ENCODE measurements around the gene INPP5K.

The INPP5K gene

GRCh38 chr17:1554751-1555540 is 38.5 kb upstream of the INPP5K start:
- Mint-ChIP-seq H3K36me3 (ENCODE audit: low read depth) (peaks cover 43% of the 10 kb centered on the region), H3K27me3 (no peaks in the 10 kb centered on the region), H3K4me1 (ENCODE audit: low read depth) (peaks cover 10% of the 10 kb centered on the region), H3K27ac (peak overlapping the region; percentile 65), H3K9me3 (no peaks in the 10 kb centered on the region), H3K4me3 (no peak overlapping the region)

- Mint-ChIP-seq H3K36me3 (ENCODE audit: low read depth) (peaks cover 46% of the 10 kb centered on the region), H3K4me3 (no peak overlapping the region), H3K4me1 (ENCODE audit: low read depth) (peaks cover 7% of the 10 kb centered on the region), H3K9me3 (no peaks in the 10 kb centered on the region), H3K27ac (no peak overlapping the region), H3K27me3 (no peaks in the 10 kb centered on the region)
These were observed 37.2 kb upstream of the INPP5K start for GRCh38 chr17:1553354-1554266.

GRCh38 chr17:1552932-1553331 is 36.5 kb upstream of the INPP5K start:
- Mint-ChIP-seq H3K9me3 (no peaks in the 10 kb centered on the region), H3K27me3 (no peaks in the 10 kb centered on the region), H3K36me3 (ENCODE audit: low read depth) (peaks cover 52% of the 10 kb centered on the region), H3K27ac (no peak overlapping the region), H3K4me3 (no peak overlapping the region), H3K4me1 (ENCODE audit: low read depth) (peaks cover 7% of the 10 kb centered on the region)

GRCh38 chr17:1551741-1552140 is 35.3 kb upstream of the INPP5K start:
- Mint-ChIP-seq H3K27ac (no peak overlapping the region), H3K4me1 (ENCODE audit: low read depth) (peaks cover 7% of the 10 kb centered on the region), H3K27me3 (no peaks in the 10 kb centered on the region), H3K36me3 (ENCODE audit: low read depth) (peaks cover 48% of the 10 kb centered on the region), H3K4me3 (no peak overlapping the region), H3K9me3 (no peaks in the 10 kb centered on the region)

GRCh38 chr17:1548032-1548431 is 31.6 kb upstream of the INPP5K start:
- H3K4me3 Mint-ChIP-seq: no peak overlapping the region
- no peaks in the 10 kb centered on the region for H3K9me3 Mint-ChIP-seq
- no peaks in the 10 kb centered on the region for H3K4me1 Mint-ChIP-seq (ENCODE audit: low read depth)
- H3K27me3 Mint-ChIP-seq: no peaks in the 10 kb centered on the region
- no peak overlapping the region for H3K27ac Mint-ChIP-seq
- peaks cover 61% of the 10 kb centered on the region for H3K36me3 Mint-ChIP-seq (ENCODE audit: low read depth)

- Mint-ChIP-seq H3K27ac (no peak overlapping the region), H3K4me1 (ENCODE audit: low read depth) (peaks cover 3% of the 10 kb centered on the region), H3K9me3 (no peaks in the 10 kb centered on the region), H3K36me3 (ENCODE audit: low read depth) (peaks cover 56% of the 10 kb centered on the region), H3K27me3 (no peaks in the 10 kb centered on the region), H3K4me3 (no peak overlapping the region)
These were observed 30.0 kb upstream of the INPP5K start for GRCh38 chr17:1546292-1546922.

- no peaks in the 10 kb centered on the region for H3K27me3 Mint-ChIP-seq
- peaks cover 4% of the 10 kb centered on the region for H3K4me1 Mint-ChIP-seq (ENCODE audit: low read depth)
- peaks cover 54% of the 10 kb centered on the region for H3K36me3 Mint-ChIP-seq (ENCODE audit: low read depth)
- no peak overlapping the region for H3K4me3 Mint-ChIP-seq
- no peaks in the 10 kb centered on the region for H3K9me3 Mint-ChIP-seq
- peak overlapping the region; percentile 27 for H3K27ac Mint-ChIP-seq
These were observed 29.2 kb upstream of the INPP5K start for GRCh38 chr17:1545618-1546017.

GRCh38 chr17:1542316-1542715 is 25.9 kb upstream of the INPP5K start:
- no peaks in the 10 kb centered on the region for H3K9me3 Mint-ChIP-seq
- H3K4me3 Mint-ChIP-seq: no peak overlapping the region
- H3K27ac Mint-ChIP-seq: no peak overlapping the region
- peaks cover 56% of the 10 kb centered on the region for H3K36me3 Mint-ChIP-seq (ENCODE audit: low read depth)
- H3K4me1 Mint-ChIP-seq (ENCODE audit: low read depth): peaks cover 4% of the 10 kb centered on the region
- H3K27me3 Mint-ChIP-seq: no peaks in the 10 kb centered on the region

- H3K27me3 Mint-ChIP-seq: no peaks in the 10 kb centered on the region
- peaks cover 53% of the 10 kb centered on the region for H3K36me3 Mint-ChIP-seq (ENCODE audit: low read depth)
- H3K27ac Mint-ChIP-seq: no peak overlapping the region
- peaks cover 4% of the 10 kb centered on the region for H3K4me1 Mint-ChIP-seq (ENCODE audit: low read depth)
- H3K9me3 Mint-ChIP-seq: no peaks in the 10 kb centered on the region
- no peak overlapping the region for H3K4me3 Mint-ChIP-seq
These were observed 25.0 kb upstream of the INPP5K start for GRCh38 chr17:1541367-1541904.

- Mint-ChIP-seq H3K4me3 (no peak overlapping the region), H3K9me3 (no peaks in the 10 kb centered on the region), H3K36me3 (ENCODE audit: low read depth) (peaks cover 56% of the 10 kb centered on the region), H3K4me1 (ENCODE audit: low read depth) (peaks cover 4% of the 10 kb centered on the region), H3K27ac (no peak overlapping the region), H3K27me3 (no peaks in the 10 kb centered on the region)
These were observed 23.4 kb upstream of the INPP5K start for GRCh38 chr17:1539811-1540210.

- no peaks in the 10 kb centered on the region for H3K27me3 Mint-ChIP-seq
These were observed 19.3 kb upstream of the INPP5K start for GRCh38 chr17:1535737-1536136.

GRCh38 chr17:1533661-1534325 is 17.4 kb upstream of the INPP5K start:
- H3K4me3 Mint-ChIP-seq: no peak overlapping the region
- no peaks in the 10 kb centered on the region for H3K27me3 Mint-ChIP-seq
- H3K4me1 Mint-ChIP-seq (ENCODE audit: low read depth): no peaks in the 10 kb centered on the region
- no peaks in the 10 kb centered on the region for H3K9me3 Mint-ChIP-seq
- H3K36me3 Mint-ChIP-seq (ENCODE audit: low read depth): peaks cover 61% of the 10 kb centered on the region
- H3K27ac Mint-ChIP-seq: no peak overlapping the region

More at GRCh38 chr17:1535737-1536136, 19.3 kb upstream of the INPP5K start:
- Mint-ChIP-seq H3K36me3 (ENCODE audit: low read depth) (peaks cover 62% of the 10 kb centered on the region), H3K4me1 (ENCODE audit: low read depth) (no peaks in the 10 kb centered on the region), H3K27ac (no peak overlapping the region), H3K9me3 (no peaks in the 10 kb centered on the region), H3K4me3 (no peak overlapping the region)

GRCh38 chr17:1532836-1533602 is 16.6 kb upstream of the INPP5K start:
- no peak overlapping the region for H3K27ac Mint-ChIP-seq
- H3K4me3 Mint-ChIP-seq: no peak overlapping the region
- H3K27me3 Mint-ChIP-seq: no peaks in the 10 kb centered on the region
- no peaks in the 10 kb centered on the region for H3K9me3 Mint-ChIP-seq
- H3K36me3 Mint-ChIP-seq (ENCODE audit: low read depth): peaks cover 61% of the 10 kb centered on the region
- H3K4me1 Mint-ChIP-seq (ENCODE audit: low read depth): no peaks in the 10 kb centered on the region

- H3K36me3 Mint-ChIP-seq (ENCODE audit: low read depth): peaks cover 54% of the 10 kb centered on the region
- no peaks in the 10 kb centered on the region for H3K27me3 Mint-ChIP-seq
- H3K9me3 Mint-ChIP-seq: no peaks in the 10 kb centered on the region
- no peak overlapping the region for H3K4me3 Mint-ChIP-seq
- H3K4me1 Mint-ChIP-seq (ENCODE audit: low read depth): no peaks in the 10 kb centered on the region
- H3K27ac Mint-ChIP-seq: no peak overlapping the region
These were observed 13.5 kb upstream of the INPP5K start for GRCh38 chr17:1529863-1530262.

Data from stimulated activated naive CD8-positive, alpha-beta T cell treated with anti-CD3 and anti-CD28 coated beads, Interleukin-15, Interleukin-2, amounts not matched to agents 100 ng/mL and 50 ng/mL, for 24 hours (primary cell).